ENCODE data around the gene FAM8A1.

DNA sequence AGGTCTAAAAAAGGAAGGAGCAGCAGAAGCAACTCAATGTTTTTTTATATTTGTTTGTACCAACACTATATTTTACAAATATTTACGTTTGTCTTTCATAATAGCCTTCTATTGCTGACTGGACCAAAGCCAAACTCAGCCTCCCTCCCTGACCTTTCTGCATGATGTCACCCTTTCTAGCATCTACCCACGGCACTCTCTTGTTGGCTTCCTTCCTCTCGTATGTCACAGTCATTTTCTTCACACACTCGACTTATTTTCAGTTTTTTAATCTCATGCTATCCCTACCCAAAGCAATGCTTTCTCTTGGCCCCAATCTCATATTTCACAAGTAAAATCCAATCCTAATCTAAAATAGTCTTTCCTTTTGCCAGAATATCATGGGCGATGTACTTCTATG is 16.3 kb upstream of the FAM8A1 start:
- TF ChIP-seq, protein P1, sequence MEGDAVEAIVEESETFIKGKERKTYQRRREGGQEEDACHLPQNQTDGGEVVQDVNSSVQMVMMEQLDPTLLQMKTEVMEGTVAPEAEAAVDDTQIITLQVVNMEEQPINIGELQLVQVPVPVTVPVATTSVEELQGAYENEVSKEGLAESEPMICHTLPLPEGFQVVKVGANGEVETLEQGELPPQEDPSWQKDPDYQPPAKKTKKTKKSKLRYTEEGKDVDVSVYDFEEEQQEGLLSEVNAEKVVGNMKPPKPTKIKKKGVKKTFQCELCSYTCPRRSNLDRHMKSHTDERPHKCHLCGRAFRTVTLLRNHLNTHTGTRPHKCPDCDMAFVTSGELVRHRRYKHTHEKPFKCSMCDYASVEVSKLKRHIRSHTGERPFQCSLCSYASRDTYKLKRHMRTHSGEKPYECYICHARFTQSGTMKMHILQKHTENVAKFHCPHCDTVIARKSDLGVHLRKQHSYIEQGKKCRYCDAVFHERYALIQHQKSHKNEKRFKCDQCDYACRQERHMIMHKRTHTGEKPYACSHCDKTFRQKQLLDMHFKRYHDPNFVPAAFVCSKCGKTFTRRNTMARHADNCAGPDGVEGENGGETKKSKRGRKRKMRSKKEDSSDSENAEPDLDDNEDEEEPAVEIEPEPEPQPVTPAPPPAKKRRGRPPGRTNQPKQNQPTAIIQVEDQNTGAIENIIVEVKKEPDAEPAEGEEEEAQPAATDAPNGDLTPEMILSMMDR (IDR thresholded peaks at IDR 0.05), result no peak
- TF ChIP-seq YY1 (IDR thresholded peaks at IDR 0.05; ENCODE audit: low read depth) (no peak), POLR2AphosphoS5 (IDR thresholded peaks at IDR 0.05; ENCODE audit: low read depth, low read length) (no peak), TCF12 (IDR thresholded peaks at IDR 0.05) (no peak), SMC3 (IDR thresholded peaks at IDR 0.05; ENCODE audit: low read depth, low read length) (no peak), EZH2phosphoT487 (IDR thresholded peaks at IDR 0.05; ENCODE audit: borderline replicate concordance, low read depth) (no peak)
- TF ChIP-seq, protein P2, sequence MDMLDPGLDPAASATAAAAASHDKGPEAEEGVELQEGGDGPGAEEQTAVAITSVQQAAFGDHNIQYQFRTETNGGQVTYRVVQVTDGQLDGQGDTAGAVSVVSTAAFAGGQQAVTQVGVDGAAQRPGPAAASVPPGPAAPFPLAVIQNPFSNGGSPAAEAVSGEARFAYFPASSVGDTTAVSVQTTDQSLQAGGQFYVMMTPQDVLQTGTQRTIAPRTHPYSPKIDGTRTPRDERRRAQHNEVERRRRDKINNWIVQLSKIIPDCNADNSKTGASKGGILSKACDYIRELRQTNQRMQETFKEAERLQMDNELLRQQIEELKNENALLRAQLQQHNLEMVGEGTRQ (IDR thresholded peaks at IDR 0.05; ENCODE audit: borderline replicate concordance, low read depth, low read length), result no peak

Measured in SK-N-SH (cell line).